GM12875 (cell line): ENCODE results near the gene KCNJ11.

Experiments used
- H3K4me3 ChIP-seq: one replicate; pipeline ENCODE4 v1.5.1; 2011; ENCODE audit warnings: low read depth, low read length, control low read depth
- TF ChIP-seq, protein P1 (sequence below): IDR thresholded peaks from 2 replicates; pipeline ENCODE4 v1.5.1; 2011; ENCODE audit warnings: low read depth, mild to moderate bottlenecking, control low read depth, inconsistent platforms, low read length, moderate library complexity, borderline replicate concordance; ENCODE audit not compliant: insufficient read depth

The KCNJ11 gene

DNA sequence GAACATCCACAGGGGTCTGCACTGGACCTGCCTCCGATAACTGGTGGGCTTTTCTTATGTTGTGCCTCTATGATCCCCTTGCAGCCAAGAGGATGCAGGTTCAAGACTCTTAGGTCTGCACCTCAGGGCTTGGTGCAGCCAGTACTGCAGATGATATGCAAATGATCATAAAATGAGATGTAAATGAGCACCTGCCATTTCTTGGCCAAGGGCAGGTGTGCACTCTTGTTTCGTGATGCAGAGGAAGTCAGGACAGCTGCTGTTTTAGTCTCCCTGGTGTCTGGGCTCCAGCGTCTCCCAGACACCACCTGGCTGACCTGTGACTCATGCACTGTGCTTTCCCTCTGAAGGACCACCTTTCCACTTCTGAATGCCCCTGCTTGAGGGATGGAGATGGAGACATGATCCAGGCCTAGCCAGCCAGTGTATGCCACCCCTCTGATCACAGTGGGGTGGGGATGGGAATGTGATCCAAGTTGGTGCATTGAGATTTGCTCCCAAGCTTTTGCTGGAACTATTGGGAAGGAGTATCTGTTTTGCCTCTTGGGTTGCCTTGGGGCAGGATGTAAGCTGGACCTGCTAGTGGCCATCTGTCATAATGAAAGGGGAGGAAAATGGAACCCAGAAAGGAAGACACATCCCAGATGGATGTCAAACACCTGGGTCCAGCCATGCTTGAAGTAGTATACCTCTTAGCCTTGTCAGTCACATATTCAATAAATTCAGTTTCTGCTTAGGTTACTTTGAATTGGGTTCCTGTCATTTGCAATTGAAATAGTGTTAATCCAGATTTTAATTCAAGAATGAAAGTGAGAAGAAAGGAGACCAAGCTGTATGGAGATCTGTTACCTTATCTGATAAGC is 3.3 kb upstream of the KCNJ11 start:
- H3K4me3 ChIP-seq: no peak overlapping the region
- TF ChIP-seq, protein P1, sequence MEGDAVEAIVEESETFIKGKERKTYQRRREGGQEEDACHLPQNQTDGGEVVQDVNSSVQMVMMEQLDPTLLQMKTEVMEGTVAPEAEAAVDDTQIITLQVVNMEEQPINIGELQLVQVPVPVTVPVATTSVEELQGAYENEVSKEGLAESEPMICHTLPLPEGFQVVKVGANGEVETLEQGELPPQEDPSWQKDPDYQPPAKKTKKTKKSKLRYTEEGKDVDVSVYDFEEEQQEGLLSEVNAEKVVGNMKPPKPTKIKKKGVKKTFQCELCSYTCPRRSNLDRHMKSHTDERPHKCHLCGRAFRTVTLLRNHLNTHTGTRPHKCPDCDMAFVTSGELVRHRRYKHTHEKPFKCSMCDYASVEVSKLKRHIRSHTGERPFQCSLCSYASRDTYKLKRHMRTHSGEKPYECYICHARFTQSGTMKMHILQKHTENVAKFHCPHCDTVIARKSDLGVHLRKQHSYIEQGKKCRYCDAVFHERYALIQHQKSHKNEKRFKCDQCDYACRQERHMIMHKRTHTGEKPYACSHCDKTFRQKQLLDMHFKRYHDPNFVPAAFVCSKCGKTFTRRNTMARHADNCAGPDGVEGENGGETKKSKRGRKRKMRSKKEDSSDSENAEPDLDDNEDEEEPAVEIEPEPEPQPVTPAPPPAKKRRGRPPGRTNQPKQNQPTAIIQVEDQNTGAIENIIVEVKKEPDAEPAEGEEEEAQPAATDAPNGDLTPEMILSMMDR: no peak

DNA sequence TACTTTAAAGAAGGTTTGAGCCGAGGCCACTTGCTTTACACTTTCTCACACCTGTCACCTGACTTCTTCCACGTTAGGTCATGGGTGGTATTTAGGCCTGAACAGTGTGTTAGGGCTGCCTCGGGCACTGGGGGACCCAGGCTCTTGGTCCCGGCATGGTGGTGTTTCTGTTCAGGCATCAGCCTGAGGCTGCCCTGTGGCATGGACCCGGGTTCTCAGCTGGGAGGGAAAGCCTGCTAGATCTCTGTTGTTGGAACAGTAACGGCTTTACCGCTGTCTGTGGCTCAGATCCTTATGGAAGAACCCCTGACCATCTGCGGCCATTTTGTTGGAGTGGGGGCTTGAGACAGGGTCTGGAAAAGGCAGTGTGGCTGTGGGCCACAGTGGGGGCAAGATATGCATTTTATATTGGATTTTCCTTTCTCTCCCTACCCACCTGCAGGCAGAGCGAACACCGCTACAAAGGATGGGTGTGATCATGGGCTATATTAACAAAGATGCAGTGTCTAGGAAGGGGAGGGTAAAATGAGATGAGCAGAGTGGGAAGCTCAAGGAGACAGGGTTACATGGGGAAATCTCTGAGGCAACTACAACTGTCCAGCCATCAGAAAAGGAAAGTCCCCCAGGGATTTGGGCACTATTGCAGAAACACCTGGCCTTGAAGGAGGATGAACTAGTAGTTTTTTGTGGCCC is 1.6 kb upstream of the KCNJ11 start:
- TF ChIP-seq, protein P1: no peak
- H3K4me3 ChIP-seq: no peak overlapping the region

DNA sequence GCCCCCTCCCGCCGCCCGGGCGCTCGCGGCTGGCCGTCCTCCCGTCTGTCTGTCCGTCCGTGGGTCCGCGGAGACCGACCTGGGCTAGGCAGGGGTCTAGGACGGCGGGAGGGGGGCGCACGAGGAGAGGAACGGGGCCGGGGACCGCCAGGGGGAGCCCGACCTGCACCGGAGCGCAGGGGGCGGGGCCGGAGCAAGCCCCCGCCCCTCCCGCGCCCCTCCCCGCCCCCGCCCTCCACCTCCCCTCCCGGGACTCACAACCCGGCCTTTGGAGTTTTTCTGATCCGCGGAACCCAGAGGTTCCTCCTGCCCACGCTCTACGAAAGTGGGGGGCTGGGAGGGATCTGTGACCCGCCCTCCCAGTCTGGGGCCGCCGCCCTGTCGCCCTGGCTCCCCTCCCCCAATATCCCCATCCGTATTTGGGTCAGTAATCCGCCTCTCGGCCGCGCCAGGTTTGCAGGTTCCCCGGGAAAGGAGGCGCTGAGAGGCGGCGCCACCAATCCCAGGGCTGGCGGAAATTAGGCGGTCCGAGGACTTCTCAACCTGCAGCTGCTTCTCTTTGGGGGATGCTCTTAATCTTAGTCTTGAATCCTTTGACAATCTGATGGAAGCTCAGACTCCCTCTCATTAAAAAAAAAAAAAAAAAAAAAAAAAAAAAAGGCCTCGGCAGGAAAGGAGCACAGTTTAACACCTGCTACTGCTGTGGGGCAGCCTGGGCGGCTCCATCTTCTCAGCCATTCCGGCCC is 925 bp upstream of the KCNJ11 start:
- peak overlapping the region; percentile 31 for H3K4me3 ChIP-seq
- TF ChIP-seq, protein P1: peak; percentile 80

DNA sequence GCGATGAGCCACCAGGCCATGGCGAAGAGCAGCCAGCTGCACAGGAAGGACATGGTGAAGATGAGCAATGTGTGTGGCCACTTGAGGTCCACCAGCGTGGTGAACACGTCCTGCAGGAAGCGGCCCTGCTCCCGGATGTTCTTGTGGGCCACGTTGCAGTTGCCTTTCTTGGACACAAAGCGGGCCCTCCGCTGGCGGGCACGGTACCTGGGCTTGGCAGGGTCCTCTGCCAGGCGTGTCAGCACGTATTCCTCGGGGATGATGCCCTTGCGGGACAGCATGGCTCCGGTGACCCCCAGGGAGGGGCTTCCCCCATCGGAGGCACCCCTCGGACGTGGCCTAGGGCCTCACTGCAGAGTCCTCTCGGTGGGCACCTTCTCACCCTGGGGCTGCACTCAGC is 648 bp downstream of the KCNJ11 start:
- TF ChIP-seq, protein P1: no peak
- no peak overlapping the region for H3K4me3 ChIP-seq

DNA sequence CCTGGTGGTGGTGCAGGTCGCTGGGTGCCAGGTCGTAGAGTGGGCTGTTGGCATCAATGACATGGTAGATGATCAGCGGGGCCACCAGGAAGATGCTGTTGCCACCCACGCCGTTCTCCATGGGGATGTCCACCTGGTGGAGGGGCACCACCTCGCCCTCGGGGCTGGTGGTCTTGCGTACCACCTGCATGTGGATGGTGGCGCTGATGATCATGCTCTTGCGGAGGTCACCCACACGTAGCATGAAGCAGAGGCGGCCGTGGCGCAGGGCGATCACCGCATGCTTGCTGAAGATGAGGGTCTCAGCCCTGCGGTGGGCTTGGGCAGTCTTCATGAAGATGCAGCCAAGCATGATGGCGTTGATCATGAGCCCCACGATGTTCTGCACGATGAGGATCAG is 1.2 kb downstream of the KCNJ11 start:
- TF ChIP-seq, protein P1: no peak
- H3K4me3 ChIP-seq: no peak overlapping the region

DNA sequence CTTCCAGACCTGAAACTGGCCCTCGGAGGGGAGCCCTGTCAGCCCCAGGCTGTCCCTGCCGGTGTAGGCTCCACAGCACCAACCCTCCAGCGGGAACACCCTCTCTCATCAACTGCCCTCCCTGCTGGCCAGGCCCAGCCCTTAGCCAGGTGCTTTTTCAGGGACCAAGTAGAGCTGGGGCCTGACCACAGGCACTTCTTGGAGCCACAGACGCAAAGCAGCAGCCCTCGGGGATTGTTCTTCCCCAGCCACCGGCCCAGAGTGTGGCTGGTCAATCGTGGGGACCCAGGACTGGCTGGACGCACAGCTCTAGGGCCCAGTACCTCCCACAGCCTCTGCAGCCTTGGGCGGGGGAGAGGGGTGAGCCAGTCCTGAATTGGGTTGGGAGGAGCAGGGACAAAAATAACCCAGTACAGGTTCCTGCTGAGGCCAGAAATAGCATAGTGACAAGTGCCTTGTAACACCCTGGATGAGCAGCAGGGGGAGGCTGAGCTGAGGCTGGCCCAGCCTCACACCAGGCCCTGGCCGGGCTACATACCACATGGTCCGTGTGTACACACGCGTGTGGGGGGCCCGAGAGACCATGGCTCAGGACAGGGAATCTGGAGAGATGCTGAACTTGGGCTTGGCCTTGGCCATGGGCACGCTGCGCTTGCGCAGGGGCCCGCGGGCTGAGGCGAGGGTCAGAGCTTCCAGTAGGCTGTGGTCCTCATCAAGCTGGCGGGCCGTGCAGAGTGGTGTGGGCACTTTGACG is 2.0 kb downstream of the KCNJ11 start:
- H3K4me3 ChIP-seq: no peak overlapping the region
- TF ChIP-seq, protein P1: peak; percentile 84
